Activated CD4-positive, CD25-positive, alpha-beta regulatory T cell treated with anti-CD3 and anti-CD28 coated beads, Interleukin-2, amount 50 U/mL, for 24 hours (primary cell): ENCODE results near the gene ANKRD30A.
"Not testable (repeated sequence)": the region's sequence is repeated elsewhere in the genome, so short reads cannot be mapped to it uniquely, and the experiment has no call there.

Experiments used
- ATAC-seq, 2 donors: fragments of 150-1000 bp; cut with Tn5 transposase; one replicate each; pipeline ENCODE4 v1.10.0; 2021; ENCODE audit warnings: mild to moderate bottlenecking in 1 of 2, moderate library complexity in 1 of 2

ANKRD30A gene

GRCh38 chr10:37269554-37270256 lies 144.3 kb downstream of the ANKRD30A start:
- ATAC-seq: no peak

DNA sequence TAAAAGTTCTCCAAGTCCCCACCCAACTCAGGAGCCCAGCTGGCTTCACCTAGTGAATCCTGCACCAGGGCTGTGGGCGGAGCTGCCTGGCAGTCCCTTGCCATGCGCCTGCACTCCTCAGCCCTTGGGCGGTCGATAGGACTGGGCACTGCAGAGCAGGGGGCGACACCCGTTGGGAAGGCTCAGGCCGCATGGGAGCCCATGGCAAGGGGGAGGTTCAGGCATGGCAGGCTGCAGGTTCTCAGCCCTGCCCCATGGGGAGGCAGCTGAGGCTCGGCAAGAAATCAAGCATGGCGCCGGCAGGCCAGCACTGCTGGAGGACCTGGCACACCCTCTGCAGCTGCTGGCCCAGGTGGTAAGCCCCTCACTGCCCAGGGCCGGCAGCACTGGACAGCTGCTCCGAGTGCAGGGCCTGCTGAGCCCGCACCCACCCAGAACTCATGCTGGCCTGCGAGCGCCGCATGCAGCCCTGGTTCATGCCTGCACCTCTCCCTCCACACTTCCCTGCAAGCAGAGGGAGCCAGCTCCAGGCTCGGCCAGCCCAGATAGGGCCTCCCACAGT lies 149.9 kb downstream of the ANKRD30A start:
- ATAC-seq: no peak

DNA sequence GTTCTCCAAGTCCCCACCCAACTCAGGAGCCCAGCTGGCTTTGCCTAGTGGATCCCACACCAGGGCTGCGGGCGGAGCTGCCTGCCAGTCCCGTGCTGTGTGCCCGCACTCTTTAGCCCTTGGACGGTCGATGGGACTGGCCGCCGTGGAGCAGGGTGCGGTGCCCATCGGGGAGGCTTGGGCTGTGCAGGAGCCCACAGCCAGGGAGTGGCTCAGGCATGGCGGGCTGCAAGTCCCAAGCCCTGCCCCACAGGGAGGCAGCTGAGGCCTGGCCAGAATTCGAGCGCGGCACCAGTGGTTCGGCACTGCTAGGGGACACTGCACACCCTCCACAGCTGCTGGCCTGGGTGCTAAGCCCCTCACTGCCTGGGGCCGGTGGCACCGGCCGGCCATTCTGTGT lies 159.7 kb downstream of the ANKRD30A start:
- no peak for ATAC-seq

DNA sequence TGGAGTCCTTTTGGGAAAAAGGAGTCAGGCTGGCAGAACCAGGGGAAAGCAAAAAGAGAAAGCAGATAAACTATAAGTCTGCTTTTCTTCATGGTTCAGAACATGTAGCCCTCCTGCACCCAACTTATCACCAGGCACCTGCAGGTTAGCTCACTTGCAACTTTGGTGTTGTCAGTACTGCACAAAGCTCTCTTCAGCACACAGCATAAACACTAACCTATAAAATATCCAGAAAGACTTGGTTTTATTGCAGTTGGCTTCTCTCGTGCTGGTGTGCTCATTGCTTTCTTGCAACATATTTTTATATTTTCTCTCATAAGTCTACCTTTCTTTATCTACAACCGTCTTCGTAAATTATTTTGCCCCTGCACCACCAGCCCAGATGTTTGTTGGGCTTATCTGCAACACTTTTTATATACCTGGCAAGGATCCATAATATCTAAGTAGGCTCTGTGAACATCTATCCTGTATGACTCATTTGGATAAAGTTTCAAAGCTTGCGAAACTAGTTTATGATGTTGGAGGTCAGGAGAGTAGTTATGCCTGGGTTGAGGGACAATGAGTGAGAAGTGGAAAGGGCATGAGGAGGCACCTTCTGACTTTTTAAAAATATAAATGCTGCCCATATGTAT lies 164.6 kb downstream of the ANKRD30A start:
- ATAC-seq: no peak

DNA sequence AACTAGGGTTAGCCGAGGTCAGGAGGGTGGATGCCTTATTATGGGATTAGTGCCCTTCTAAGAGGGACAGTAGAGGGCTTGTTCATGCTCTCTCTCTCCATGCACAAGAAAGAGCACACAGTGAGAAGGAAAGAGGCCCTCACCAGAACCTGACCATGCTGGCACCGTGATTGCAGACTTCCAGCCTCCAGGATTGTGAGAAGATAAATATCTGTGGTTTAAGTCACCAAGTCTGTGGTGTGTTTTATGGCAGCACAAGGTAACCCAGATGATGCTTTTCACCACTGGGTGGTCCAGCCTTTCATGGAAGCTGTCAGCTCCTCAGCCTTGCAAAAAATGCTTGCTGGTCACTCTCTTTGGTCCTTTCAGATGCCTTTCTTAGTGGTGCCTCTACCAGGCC lies 175.9 kb downstream of the ANKRD30A start:
- no peak for ATAC-seq

- ATAC-seq: no peak
Observed at GRCh38 chr10:37304036-37304435, 178.6 kb downstream of the ANKRD30A start.

DNA sequence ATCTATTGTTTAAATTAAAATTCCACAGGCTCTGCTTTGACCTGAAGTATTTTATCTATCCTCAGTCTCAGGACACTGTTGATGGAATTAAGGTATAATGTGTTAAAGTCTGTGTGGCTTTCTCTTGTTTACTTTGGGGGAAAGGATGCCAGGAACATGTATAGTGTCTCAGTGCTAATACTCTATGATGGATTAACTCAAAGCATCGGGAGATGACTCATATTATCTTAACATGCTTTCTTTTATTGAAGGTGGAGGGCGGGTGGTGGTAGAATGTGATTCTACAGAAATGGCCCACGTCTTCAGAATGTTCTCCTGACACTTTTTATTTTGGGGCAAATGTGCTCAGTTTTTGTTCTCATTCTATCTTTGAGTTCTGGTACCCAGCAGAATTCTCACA lies 189.0 kb downstream of the ANKRD30A start:
- ATAC-seq: no peak

DNA sequence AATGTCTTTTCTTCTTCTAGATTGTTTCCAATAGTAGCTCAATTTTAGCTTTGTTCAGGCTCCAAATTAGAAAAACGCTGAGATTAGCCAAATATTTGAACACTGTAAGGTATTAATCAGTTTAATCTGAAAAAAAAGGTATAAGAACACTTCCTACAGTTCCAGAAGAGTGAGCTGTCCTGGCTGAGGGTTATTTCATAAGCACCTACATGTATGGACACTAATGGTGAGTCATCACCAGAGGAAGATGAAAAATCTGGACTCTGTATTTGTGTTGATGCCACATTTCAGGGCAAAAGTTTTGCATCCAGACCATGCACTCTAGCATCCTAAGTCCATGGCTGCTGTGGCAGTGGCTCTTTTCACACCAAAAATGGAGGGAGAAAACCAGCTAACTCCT lies 189.5 kb downstream of the ANKRD30A start:
- ATAC-seq: no peak

DNA sequence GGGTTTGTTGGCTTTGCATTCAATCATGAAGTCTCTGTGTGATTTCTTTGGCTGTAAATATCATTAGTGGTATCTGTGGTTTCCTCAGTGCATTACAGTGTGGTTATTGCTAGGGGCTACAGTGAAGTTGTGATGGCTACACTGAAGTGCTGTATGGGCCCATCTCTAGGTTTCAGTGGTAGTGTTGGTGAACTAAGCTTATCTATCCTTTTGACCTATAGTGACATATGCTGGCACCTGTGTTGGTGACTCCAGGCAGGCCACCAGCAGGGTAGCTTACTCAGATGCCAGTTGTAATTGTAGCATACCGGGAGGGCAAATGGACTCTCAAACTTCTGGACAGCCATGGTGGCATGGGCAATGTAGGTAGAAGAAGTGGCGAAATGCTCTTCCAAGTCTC lies 219.0 kb downstream of the ANKRD30A start:
- no peak for ATAC-seq

GRCh38 chr10:37379991-37380390 lies 254.6 kb downstream of the ANKRD30A start:
- no peak for ATAC-seq

DNA sequence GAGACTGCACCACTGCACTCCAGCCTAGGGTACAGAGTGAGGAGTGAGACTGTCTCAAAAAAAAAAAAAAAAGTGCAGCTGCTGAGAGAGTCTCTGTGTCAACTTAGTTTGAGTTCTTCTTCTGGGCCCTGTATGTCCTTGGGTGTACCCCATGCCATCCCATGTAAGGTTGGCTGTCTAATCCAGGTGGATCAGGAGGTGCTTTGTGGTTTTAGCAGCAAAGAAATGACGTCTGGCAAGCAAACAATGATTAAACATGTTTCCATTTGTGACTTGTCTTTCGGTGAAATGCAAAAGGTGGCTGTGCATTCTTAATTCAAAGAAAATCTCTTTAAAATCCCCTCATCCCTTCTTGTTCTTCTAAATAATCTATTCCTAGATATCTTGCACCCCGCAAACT lies 255.9 kb downstream of the ANKRD30A start:
- no peak for ATAC-seq

GRCh38 chr10:37384923-37385322 lies 259.5 kb downstream of the ANKRD30A start:
- no peak for ATAC-seq

GRCh38 chr10:37390926-37391325 lies 265.5 kb downstream of the ANKRD30A start:
- ATAC-seq: no peak

DNA sequence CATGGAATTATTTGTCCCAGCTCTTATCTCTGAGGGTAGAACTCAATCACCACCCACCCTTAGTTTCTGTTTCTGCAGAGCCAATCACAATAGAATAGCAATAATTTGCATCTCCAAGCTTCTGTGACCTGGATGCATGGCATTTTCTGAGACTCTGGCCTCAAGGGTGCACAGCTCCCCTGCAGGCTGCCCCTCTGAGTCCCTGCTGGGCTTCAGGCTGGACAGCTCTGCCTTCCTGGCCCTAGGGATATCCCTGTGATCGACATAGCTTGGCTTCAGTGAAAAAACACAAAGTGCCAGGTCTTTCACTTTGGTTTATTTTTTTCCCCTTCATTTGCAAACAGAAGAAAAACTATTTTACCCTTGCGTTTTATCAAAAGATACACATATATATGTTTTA lies 275.4 kb downstream of the ANKRD30A start:
- not testable (repeated sequence) for ATAC-seq

DNA sequence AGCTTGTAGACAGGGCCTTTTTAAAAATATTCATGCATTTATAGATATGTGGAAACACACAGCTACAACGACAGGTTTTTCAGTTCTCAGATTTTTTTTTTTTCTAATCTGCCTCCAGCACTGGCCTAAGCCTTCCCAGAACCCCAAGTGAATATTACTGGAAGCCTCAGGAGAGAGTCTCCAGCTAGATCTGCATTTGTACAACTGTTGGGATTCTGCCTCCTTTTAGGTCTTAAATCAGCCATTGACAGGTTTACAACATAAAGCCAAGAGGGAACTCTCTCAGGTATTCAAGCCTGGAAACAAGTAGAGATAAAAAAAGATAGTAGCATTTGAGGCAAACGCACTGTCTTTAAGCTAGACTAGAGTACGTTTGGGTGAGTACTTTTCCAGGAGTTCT lies 275.8 kb downstream of the ANKRD30A start:
- no peak for ATAC-seq

- no peak for ATAC-seq
Observed at GRCh38 chr10:37403776-37404175, 278.4 kb downstream of the ANKRD30A start.
